A549 (cell line): ENCODE measurements around the gene CXCR5. TPM values are rescaled to one million over a fixed set of nuclear protein-coding genes. Genes with fewer than 3 reads are reported as not detected.

ENCODE experiments used
- ATAC-seq, 2 experiments: fragments of 200-7000 bp in 1 of 2; fragments of >200 bp in 1 of 2; cut with Nextera tagmentation in 1 of 2; cut with Tn5 transposase in 1 of 2; 3 replicates each; pipeline versions ENCODE4 v1.8.0 to v1.9.1; 2018 to 2020; ENCODE audit warnings: mild to moderate bottlenecking in 1 of 2, moderate library complexity in 1 of 2
- CTCF ChIA-PET: fragments of 300-600 bp; sonication (Branson Sonifier 250); formaldehyde crosslinking; extraction: SDS; loops from one replicate; lab custom pipeline; 2021; ENCODE audit warnings: antibody characterized with exemption, inconsistent platforms; lab: Yijun Ruan, JAX
- POLR2A ChIA-PET: fragments of 350-600 bp; formaldehyde crosslinking; extraction: SDS; loops from one replicate; lab custom pipeline; 2021; ENCODE audit warnings: antibody characterized with exemption, inconsistent platforms; lab: Yijun Ruan, JAX
- DNase-seq, 2 experiments: peaks; one replicate each; pipeline versions ENCODE4 v3.0.0 to v3.0.0-alpha.2; 2011 to 2016; ENCODE audit warnings: low read depth in 1 of 2, low spot score in 1 of 2
- FAIRE-seq: peaks from 2 replicates; lab custom pipeline; 2011; peaks lifted over from hg19 to GRCh38; lab: Jason Lieb, UNC
- H3K27ac ChIP-seq, 2 experiments: fragments of >200 bp; sonication (Bioruptor Twin); formaldehyde crosslinking; 3 replicates each; pipeline ENCODE4 v1.5.1; 2016 to 2017
- H3K4me1 ChIP-seq: fragments of >200 bp; sonication (Bioruptor Twin); formaldehyde crosslinking; 3 replicates; pipeline ENCODE4 v1.6.1; 2016
- H3K4me2 ChIP-seq: fragments of >200 bp; sonication (Bioruptor Twin); formaldehyde crosslinking; 3 replicates; pipeline ENCODE4 v1.6.1; 2016
- H3K4me3 ChIP-seq: fragments of >200 bp; sonication (Bioruptor Twin); formaldehyde crosslinking; 3 replicates; pipeline ENCODE4 v1.5.1; 2016
- H3K9me3 ChIP-seq: fragments of >200 bp; sonication (Bioruptor Twin); formaldehyde crosslinking; 3 replicates; pipeline ENCODE4 v1.6.1; 2016
- ATOH8 ChIP-seq: fragments of 250-450 bp; sonication (Bioruptor Pico); IDR thresholded peaks from 2 replicates; pipeline ENCODE4 v1.5.0; 2020; ENCODE audit warnings: low read depth, mild to moderate bottlenecking, moderate library complexity
- BHLHE40 ChIP-seq: IDR thresholded peaks from 2 replicates; pipeline ENCODE4 v1.6.1; 2012; ENCODE audit warnings: low read depth, low read length, inconsistent platforms
- CEBPB ChIP-seq, 2 experiments: fragments of >200 bp in 1 of 2; sonication (Bioruptor Twin) in 1 of 2; formaldehyde crosslinking in 1 of 2; IDR thresholded peaks; 2 replicates each; pipeline ENCODE4 v1.6.1; 2012 to 2016
- CHD2 ChIP-seq: fragments of 150-350 bp; IDR thresholded peaks from 2 replicates; pipeline ENCODE4 v1.6.1; 2014; ENCODE audit warnings: low read length; ENCODE audit not compliant: partially characterized antibody
- CHD4 ChIP-seq: fragments of 200-600 bp; sonication (generic); IDR thresholded peaks from 2 replicates; pipeline ENCODE4 v1.6.1; 2016; ENCODE audit warnings: antibody characterized with exemption, mild to moderate bottlenecking, borderline replicate concordance
- EHF ChIP-seq: fragments of 250-450 bp; sonication (Bioruptor Pico); IDR thresholded peaks from 2 replicates; pipeline ENCODE4 v1.5.0; 2020; ENCODE audit warnings: mild to moderate bottlenecking
- EHMT2 ChIP-seq: fragments of 200-600 bp; sonication (generic); IDR thresholded peaks from 2 replicates; pipeline ENCODE4 v1.6.1; 2016; ENCODE audit warnings: antibody characterized with exemption, low read depth, mild to moderate bottlenecking, moderate library complexity
- ESRRA ChIP-seq: fragments of 150-350 bp; IDR thresholded peaks from 2 replicates; pipeline ENCODE4 v1.6.1; 2014; ENCODE audit warnings: mild to moderate bottlenecking, low read length, borderline replicate concordance
- FOSL2 ChIP-seq, 2 experiments: fragments of 450-650 bp in 1 of 2; fragments of >200 bp in 1 of 2; sonication (Bioruptor Twin) in 1 of 2; formaldehyde crosslinking; IDR thresholded peaks; 2 replicates each; pipeline versions ENCODE4 v1.5.0 to v1.6.1; 2016 to 2020; ENCODE audit warnings: mild to moderate bottlenecking in 1 of 2, moderate library complexity in 1 of 2
- HMGXB4 ChIP-seq: fragments of 250-450 bp; sonication (Bioruptor Pico); IDR thresholded peaks from 2 replicates; pipeline ENCODE4 v1.5.0; 2021; ENCODE audit warnings: mild to moderate bottlenecking, moderate library complexity, borderline replicate concordance
- HOXB5 ChIP-seq: fragments of 250-450 bp; sonication (Bioruptor Pico); IDR thresholded peaks from 2 replicates; pipeline ENCODE4 v1.5.0; 2020; ENCODE audit warnings: mild to moderate bottlenecking, moderate library complexity
- JUN ChIP-seq, 2 experiments: fragments of >200 bp; sonication (Bioruptor Twin); formaldehyde crosslinking; IDR thresholded peaks; 2 replicates in 1 of 2; 3 replicates in 1 of 2; pipeline ENCODE4 v1.6.1; 2016 to 2017
- KDM5A ChIP-seq: fragments of 200-600 bp; sonication (generic); IDR thresholded peaks from 2 replicates; pipeline ENCODE4 v1.6.1; 2016; ENCODE audit warnings: antibody characterized with exemption, mild to moderate bottlenecking
- NPAS2 ChIP-seq: fragments of 250-450 bp; sonication (Bioruptor Pico); IDR thresholded peaks from 2 replicates; pipeline ENCODE4 v1.8.0; 2022; ENCODE audit warnings: mild to moderate bottlenecking, moderate library complexity, borderline replicate concordance
- POLR2AphosphoS2 ChIP-seq: conservative IDR thresholded peaks from 2 replicates; pipeline ENCODE4 v1.6.1; 2012; ENCODE audit warnings: low read length, improper control_type of control experiment, inconsistent platforms
- RCOR1 ChIP-seq: fragments of 150-350 bp; IDR thresholded peaks from 2 replicates; pipeline ENCODE4 v1.6.1; 2014; ENCODE audit warnings: antibody characterized with exemption, low read length, low read depth
- REST ChIP-seq: fragments of 200-600 bp; sonication (generic); IDR thresholded peaks from 2 replicates; pipeline ENCODE4 v1.6.1; 2016; ENCODE audit warnings: antibody characterized with exemption, mild to moderate bottlenecking, moderate library complexity
- RNF2 ChIP-seq: fragments of 200-600 bp; sonication (generic); IDR thresholded peaks from 2 replicates; pipeline ENCODE4 v1.6.1; 2016; ENCODE audit warnings: low read depth, mild to moderate bottlenecking, antibody characterized with exemption, moderate library complexity, borderline replicate concordance
- SMC3 ChIP-seq: fragments of >200 bp; sonication (Bioruptor Twin); formaldehyde crosslinking; IDR thresholded peaks from 3 replicates; pipeline ENCODE4 v1.6.1; 2018; ENCODE audit warnings: inconsistent platforms
- TP53 ChIP-seq: fragments of 250-450 bp; sonication (Bioruptor Pico); IDR thresholded peaks from 2 replicates; pipeline ENCODE4 v1.5.0; 2021; ENCODE audit warnings: mild to moderate bottlenecking, moderate library complexity
- ZNF302 ChIP-seq: fragments of 250-450 bp; sonication (Bioruptor Pico); IDR thresholded peaks from 2 replicates; pipeline ENCODE4 v1.9.0; 2021; ENCODE audit warnings: inconsistent platforms, mild to moderate bottlenecking, moderate library complexity
- WGBS: methylation state at CpG from one replicate; pipeline ENCODE4 v1.1.6; 2017; ENCODE audit errors: missing lambda C conversion rate; 5-methylcytosine and 5-hydroxymethylcytosine counted together
- polyA plus RNA-seq, 4 experiments: library from polyadenylated mRNA; depleted of rRNA in 3 of 4; stranded (reverse); fragments of >200 nt; fragmentation: RNase III in 1 of 4; extraction: RNeasy Plus Mini Kit Qiagen cat#74134 plus additional on column Dnase treatment in 1 of 4; gene quantifications; 2 replicates in 3 of 4; 3 replicates in 1 of 4; pipeline ENCODE4 v1.2.3, GENCODE V29; 2011 to 2017

CXCR5 gene
- polyA plus RNA-seq, 2 of the 4 experiments (the other 2 are of a cell fraction): 0.04 TPM; not detected in 1

GRCh38 chr11:118881228-118881627 is 2.5 kb upstream of the CXCR5 start:
- FAIRE-seq: no peak
- no peak overlapping the region for H3K4me2 ChIP-seq
- TF ChIP-seq JUN (IDR thresholded peaks at IDR 0.05) (no peak), FOSL2 (IDR thresholded peaks at IDR 0.05) (no peak), FOSL2 (CRISPR knock-in tag; IDR thresholded peaks at IDR 0.05) (no peak), HMGXB4 (no peak), RCOR1 (no peak), POLR2AphosphoS2 (no peak), TP53 (CRISPR knock-in tag) (no peak), CHD4 (no peak), EHF (no peak), ZNF302 (CRISPR knock-in tag) (no peak), CHD2 (no peak), ESRRA (no peak), NPAS2 (CRISPR knock-in tag) (no peak), BHLHE40 (no peak), SMC3 (no peak), REST (no peak), KDM5A (no peak), EHMT2 (no peak)
- TF ChIP-seq, all 56 proteins: peak for 0
- ChIA-PET POLR2A (no interaction called here), CTCF (interaction anchor here (1.1 to 1.9 kb wide), 2 partner anchors 25 to 47 kb away, joined by 3 to 4 read pairs; no protein-coding TSS in a partner anchor)
- ATAC-seq (no peak), DNase-seq (no peak)
- Histone ChIP-seq H3K4me3 (no peak overlapping the region), H3K9me3 (no peaks in the 10 kb centered on the region), H3K4me1 (0 out of 3 replicates have a peak, but pooled peaks cover 5% of the 10 kb centered on the region), H3K27ac (no peak overlapping the region)
- whole genome bisulfite sequencing: 62% methylated on average over 3 of the region's 3 CpGs

- no peak for FAIRE-seq
- Histone ChIP-seq H3K27ac (no peak overlapping the region), H3K4me3 (no peak overlapping the region), H3K9me3 (no peaks in the 10 kb centered on the region), H3K4me2 (no peak overlapping the region), H3K4me1 (peaks cover 15% of the 10 kb centered on the region)
- DNase-seq: no peak
- TF ChIP-seq CEBPB (IDR thresholded peaks at IDR 0.05) (no peak), ESRRA (no peak), RCOR1 (no peak), RNF2 (no peak), ATOH8 (no peak), HMGXB4 (no peak), HOXB5 (CRISPR knock-in tag) (no peak)
- ATAC-seq: no peak
- POLR2A ChIA-PET: no interaction called here
- CTCF ChIA-PET: interaction anchor here (0.6 kb wide), 2 partner anchors 219 to 958 kb away, joined by 3 read pairs; no protein-coding TSS in a partner anchor
- WGBS: 83% methylated on average over 4 of the region's 5 CpGs
Observed at GRCh38 chr11:118882491-118882890, 1.2 kb upstream of the CXCR5 start.
